Panc1 (cell line): ENCODE data around the gene CTF1.

Experiments used
- POLR2AphosphoS5 ChIP-seq: IDR thresholded peaks from 2 replicates; pipeline ENCODE4 v1.6.1; 2012; ENCODE audit warnings: mild to moderate bottlenecking, low read depth, low read length, moderate library complexity
- SIN3A ChIP-seq: IDR thresholded peaks from 2 replicates; pipeline ENCODE4 v1.6.1; 2012; ENCODE audit warnings: low read depth, mild to moderate bottlenecking, low read length, moderate library complexity, borderline replicate concordance; ENCODE audit not compliant: insufficient read depth
- TF ChIP-seq, protein P1 (sequence below): fragments of 450-650 bp; IDR thresholded peaks from 2 replicates; pipeline ENCODE4 v1.5.1; 2017; ENCODE audit warnings: mild to moderate bottlenecking
- TF ChIP-seq, protein P2 (sequence below), 2 experiments: IDR thresholded peaks; 2 replicates each; pipeline ENCODE4 v1.6.1; 2011 to 2012; ENCODE audit warnings: low read depth in 2 of 2, control low read depth in 1 of 2, low read length in 1 of 2, mild to moderate bottlenecking in 1 of 2, moderate library complexity in 1 of 2; ENCODE audit not compliant: insufficient read depth in 1 of 2

GRCh38 chr16:30893417-30893743, 3.0 kb upstream of the CTF1 start:
- TF ChIP-seq, protein P1, sequence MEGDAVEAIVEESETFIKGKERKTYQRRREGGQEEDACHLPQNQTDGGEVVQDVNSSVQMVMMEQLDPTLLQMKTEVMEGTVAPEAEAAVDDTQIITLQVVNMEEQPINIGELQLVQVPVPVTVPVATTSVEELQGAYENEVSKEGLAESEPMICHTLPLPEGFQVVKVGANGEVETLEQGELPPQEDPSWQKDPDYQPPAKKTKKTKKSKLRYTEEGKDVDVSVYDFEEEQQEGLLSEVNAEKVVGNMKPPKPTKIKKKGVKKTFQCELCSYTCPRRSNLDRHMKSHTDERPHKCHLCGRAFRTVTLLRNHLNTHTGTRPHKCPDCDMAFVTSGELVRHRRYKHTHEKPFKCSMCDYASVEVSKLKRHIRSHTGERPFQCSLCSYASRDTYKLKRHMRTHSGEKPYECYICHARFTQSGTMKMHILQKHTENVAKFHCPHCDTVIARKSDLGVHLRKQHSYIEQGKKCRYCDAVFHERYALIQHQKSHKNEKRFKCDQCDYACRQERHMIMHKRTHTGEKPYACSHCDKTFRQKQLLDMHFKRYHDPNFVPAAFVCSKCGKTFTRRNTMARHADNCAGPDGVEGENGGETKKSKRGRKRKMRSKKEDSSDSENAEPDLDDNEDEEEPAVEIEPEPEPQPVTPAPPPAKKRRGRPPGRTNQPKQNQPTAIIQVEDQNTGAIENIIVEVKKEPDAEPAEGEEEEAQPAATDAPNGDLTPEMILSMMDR = no peak
- TF ChIP-seq SIN3A (no peak), POLR2AphosphoS5 (no peak)
- TF ChIP-seq, protein P2, sequence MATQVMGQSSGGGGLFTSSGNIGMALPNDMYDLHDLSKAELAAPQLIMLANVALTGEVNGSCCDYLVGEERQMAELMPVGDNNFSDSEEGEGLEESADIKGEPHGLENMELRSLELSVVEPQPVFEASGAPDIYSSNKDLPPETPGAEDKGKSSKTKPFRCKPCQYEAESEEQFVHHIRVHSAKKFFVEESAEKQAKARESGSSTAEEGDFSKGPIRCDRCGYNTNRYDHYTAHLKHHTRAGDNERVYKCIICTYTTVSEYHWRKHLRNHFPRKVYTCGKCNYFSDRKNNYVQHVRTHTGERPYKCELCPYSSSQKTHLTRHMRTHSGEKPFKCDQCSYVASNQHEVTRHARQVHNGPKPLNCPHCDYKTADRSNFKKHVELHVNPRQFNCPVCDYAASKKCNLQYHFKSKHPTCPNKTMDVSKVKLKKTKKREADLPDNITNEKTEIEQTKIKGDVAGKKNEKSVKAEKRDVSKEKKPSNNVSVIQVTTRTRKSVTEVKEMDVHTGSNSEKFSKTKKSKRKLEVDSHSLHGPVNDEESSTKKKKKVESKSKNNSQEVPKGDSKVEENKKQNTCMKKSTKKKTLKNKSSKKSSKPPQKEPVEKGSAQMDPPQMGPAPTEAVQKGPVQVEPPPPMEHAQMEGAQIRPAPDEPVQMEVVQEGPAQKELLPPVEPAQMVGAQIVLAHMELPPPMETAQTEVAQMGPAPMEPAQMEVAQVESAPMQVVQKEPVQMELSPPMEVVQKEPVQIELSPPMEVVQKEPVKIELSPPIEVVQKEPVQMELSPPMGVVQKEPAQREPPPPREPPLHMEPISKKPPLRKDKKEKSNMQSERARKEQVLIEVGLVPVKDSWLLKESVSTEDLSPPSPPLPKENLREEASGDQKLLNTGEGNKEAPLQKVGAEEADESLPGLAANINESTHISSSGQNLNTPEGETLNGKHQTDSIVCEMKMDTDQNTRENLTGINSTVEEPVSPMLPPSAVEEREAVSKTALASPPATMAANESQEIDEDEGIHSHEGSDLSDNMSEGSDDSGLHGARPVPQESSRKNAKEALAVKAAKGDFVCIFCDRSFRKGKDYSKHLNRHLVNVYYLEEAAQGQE (IDR thresholded peaks at IDR 0.05; ENCODE audit: insufficient read depth in 1 of 2, low read depth in 2 of 2, low read length in 1 of 2) = no peak
